Measurements from ENCODE around the gene ANGPTL2. TPM values are rescaled to one million over a fixed set of nuclear protein-coding genes. Genes with fewer than 3 reads are reported as not detected.

Gene ANGPTL2
- total RNA-seq, 1 donor from 2014 or later = 4.9 TPM

GRCh38 chr9:127086771-127087170 lies 35.7 kb downstream of the ANGPTL2 start:
- Histone ChIP-seq H3K4me3 (ENCODE audit: low read depth, low read length) (no peak overlapping the region), H3K36me3 (ENCODE audit: control insufficient read depth, insufficient read depth, low read length) (no peaks in the 10 kb centered on the region), H3K27me3 (ENCODE audit: control insufficient read depth, insufficient read depth, low read length) (no peaks in the 10 kb centered on the region)
- TF ChIP-seq CTCF (IDR thresholded peaks at IDR 0.05; ENCODE audit: insufficient read depth, low read length, poor library complexity, severe bottlenecking) = no peak
- no peak for DNase-seq (ENCODE audit: low read depth)

GRCh38 chr9:127085186-127085585 lies 37.2 kb downstream of the ANGPTL2 start:
- Histone ChIP-seq H3K27me3 (ENCODE audit: control insufficient read depth, insufficient read depth, low read length) (no peaks in the 10 kb centered on the region), H3K36me3 (ENCODE audit: control insufficient read depth, insufficient read depth, low read length) (no peaks in the 10 kb centered on the region), H3K4me3 (ENCODE audit: low read depth, low read length) (no peak overlapping the region)
- no peak for TF ChIP-seq CTCF (IDR thresholded peaks at IDR 0.05; ENCODE audit: insufficient read depth, low read length, poor library complexity, severe bottlenecking)
- no peak for DNase-seq (ENCODE audit: low read depth)

GRCh38 chr9:127084076-127085039 lies 38.1 kb downstream of the ANGPTL2 start:
- no peak for TF ChIP-seq CTCF (IDR thresholded peaks at IDR 0.05; ENCODE audit: insufficient read depth, low read length, poor library complexity, severe bottlenecking)
- no peaks in the 10 kb centered on the region for H3K36me3 ChIP-seq (ENCODE audit: control insufficient read depth, insufficient read depth, low read length)

GRCh38 chr9:127083138-127083980 lies 39.1 kb downstream of the ANGPTL2 start:
- Histone ChIP-seq H3K27me3 (ENCODE audit: control insufficient read depth, insufficient read depth, low read length) (no peaks in the 10 kb centered on the region), H3K36me3 (ENCODE audit: control insufficient read depth, insufficient read depth, low read length) (no peaks in the 10 kb centered on the region), H3K4me3 (ENCODE audit: low read depth, low read length) (no peak overlapping the region)
- DNase-seq (ENCODE audit: low read depth) = no peak
- no peak for TF ChIP-seq CTCF (IDR thresholded peaks at IDR 0.05; ENCODE audit: insufficient read depth, low read length, poor library complexity, severe bottlenecking)

More at GRCh38 chr9:127084076-127085039, 38.1 kb downstream of the ANGPTL2 start:
- H3K27me3 ChIP-seq (ENCODE audit: control insufficient read depth, insufficient read depth, low read length) = no peaks in the 10 kb centered on the region
- DNase-seq (ENCODE audit: low read depth) = no peak
- no peak overlapping the region for H3K4me3 ChIP-seq (ENCODE audit: low read depth, low read length)

GRCh38 chr9:127081250-127082185 lies 40.9 kb downstream of the ANGPTL2 start:
- TF ChIP-seq CTCF (IDR thresholded peaks at IDR 0.05; ENCODE audit: insufficient read depth, low read length, poor library complexity, severe bottlenecking) = no peak
- Histone ChIP-seq H3K4me3 (ENCODE audit: low read depth, low read length) (no peak overlapping the region), H3K36me3 (ENCODE audit: control insufficient read depth, insufficient read depth, low read length) (no peaks in the 10 kb centered on the region), H3K27me3 (ENCODE audit: control insufficient read depth, insufficient read depth, low read length) (no peaks in the 10 kb centered on the region)
- no peak for DNase-seq (ENCODE audit: low read depth)
